Measurements from ENCODE around the gene BIRC2. TPM values are rescaled to one million over a fixed set of nuclear protein-coding genes. Genes with fewer than 3 reads are reported as not detected.
A peak's percentile ranks its signal among the peaks of the same experiment; 100 is the strongest.

The BIRC2 gene
- polyA plus RNA-seq, 1 donor (not counting 4 experiments of a cell fraction or from before 2014, with no cell fraction given), result 53.8 TPM

GRCh38 chr11:102305352-102306047 is 41.5 kb upstream of the BIRC2 start:
- Histone ChIP-seq H3K27me3 (ENCODE audit: control insufficient read depth, extremely low read depth, insufficient read depth, low read length) (no peaks in the 10 kb centered on the region), H3K4me3 (ENCODE audit: control insufficient read depth in 2 of 3, extremely low read depth in 1 of 3, insufficient read depth in 2 of 3, low read depth in 1 of 3, low read length in 3 of 3) (peak overlapping the region in 2 of 3 experiments; percentile 41 to 52), H3K9me3 (ENCODE audit: control insufficient read depth, low read depth, low read length) (peaks cover 3% of the 10 kb centered on the region), H3K9ac (ENCODE audit: control insufficient read depth, extremely low read depth, insufficient read depth, low read length) (peak overlapping the region; percentile 84), H3K79me2 (ENCODE audit: control insufficient read depth, insufficient read depth, low read length) (no peaks in the 10 kb centered on the region), H3K36me3 (ENCODE audit: control insufficient read depth in 2 of 2, extremely low read depth in 1 of 2, insufficient read depth in 2 of 2, low read length in 2 of 2) (no peaks in the 10 kb centered on the region), H3K4me2 (ENCODE audit: control insufficient read depth, extremely low read depth, insufficient read depth, low read depth, low read length) (peak overlapping the region; percentile 81), H4K20me1 (ENCODE audit: control insufficient read depth, extremely low read depth, insufficient read depth, low read length) (no peaks in the 10 kb centered on the region), H3K9me1 (ENCODE audit: control insufficient read depth, extremely low read depth, insufficient read depth, low read length) (no peaks in the 10 kb centered on the region), H2AFZ (ENCODE audit: control insufficient read depth, low read length) (peak overlapping the region; percentile 67), H3K4me1 (ENCODE audit: control insufficient read depth, extremely low read depth, insufficient read depth, low read length) (peaks cover 45% of the 10 kb centered on the region), H3K27ac (ENCODE audit: control insufficient read depth, insufficient read depth, low read length) (peak overlapping the region; percentile 95)
- DNase-seq (ENCODE audit: low read depth, low spot score) (no peak), FAIRE-seq (no peak)
- TF ChIP-seq CTCF (optimal IDR thresholded peaks at IDR 0.05 in 1 of 3, IDR thresholded peaks at IDR 0.05 in 1 of 3, conservative IDR thresholded peaks at IDR 0.05 in 1 of 3; ENCODE audit: extremely low read depth in 1 of 3, insufficient read depth in 2 of 3, low read length in 3 of 3) (no peak), EZH2 (IDR thresholded peaks at IDR 0.05; ENCODE audit: low read length) (no peak)
- dilution Hi-C loops (cut with MboI; ENCODE audit: extremely low pct_ligation_motif_present, low sequenced_read_pairs), result no loop called here

GRCh38 chr11:102306048-102306597 is 40.9 kb upstream of the BIRC2 start:
- Histone ChIP-seq H3K9me3 (ENCODE audit: control insufficient read depth, low read depth, low read length) (peaks cover 3% of the 10 kb centered on the region), H3K9me1 (ENCODE audit: control insufficient read depth, extremely low read depth, insufficient read depth, low read length) (no peaks in the 10 kb centered on the region), H2AFZ (ENCODE audit: control insufficient read depth, low read length) (peak overlapping the region; percentile 67), H4K20me1 (ENCODE audit: control insufficient read depth, extremely low read depth, insufficient read depth, low read length) (no peaks in the 10 kb centered on the region), H3K79me2 (ENCODE audit: control insufficient read depth, insufficient read depth, low read length) (no peaks in the 10 kb centered on the region), H3K4me1 (ENCODE audit: control insufficient read depth, extremely low read depth, insufficient read depth, low read length) (peaks cover 45% of the 10 kb centered on the region), H3K36me3 (ENCODE audit: control insufficient read depth in 2 of 2, extremely low read depth in 1 of 2, insufficient read depth in 2 of 2, low read length in 2 of 2) (no peaks in the 10 kb centered on the region), H3K4me2 (ENCODE audit: control insufficient read depth, extremely low read depth, insufficient read depth, low read depth, low read length) (peak overlapping the region; percentile 81), H3K9ac (ENCODE audit: control insufficient read depth, extremely low read depth, insufficient read depth, low read length) (peak overlapping the region; percentile 84), H3K27me3 (ENCODE audit: control insufficient read depth, extremely low read depth, insufficient read depth, low read length) (no peaks in the 10 kb centered on the region), H3K27ac (ENCODE audit: control insufficient read depth, insufficient read depth, low read length) (peak overlapping the region; percentile 95), H3K4me3 (ENCODE audit: control insufficient read depth in 2 of 3, extremely low read depth in 1 of 3, insufficient read depth in 2 of 3, low read depth in 1 of 3, low read length in 3 of 3) (peak overlapping the region in 2 of 3 experiments; percentile 41 to 52)
- TF ChIP-seq EZH2 (IDR thresholded peaks at IDR 0.05; ENCODE audit: low read length) (no peak), CTCF (optimal IDR thresholded peaks at IDR 0.05 in 1 of 3, IDR thresholded peaks at IDR 0.05 in 1 of 3, conservative IDR thresholded peaks at IDR 0.05 in 1 of 3; ENCODE audit: extremely low read depth in 1 of 3, insufficient read depth in 2 of 3, low read length in 3 of 3) (peak; percentile 11 to 41 (median 37))
- DNase-seq (ENCODE audit: low read depth, low spot score), result peak; percentile 90
- dilution Hi-C loops (cut with MboI; ENCODE audit: extremely low pct_ligation_motif_present, low sequenced_read_pairs), result no loop called here
- peak; percentile 94 for FAIRE-seq
